ENCODE data around the gene DNAH17.

- TF ChIP-seq ZNF70 (CRISPR knock-in tag; IDR thresholded peaks at IDR 0.05) (no peak), OSR1 (CRISPR knock-in tag; IDR thresholded peaks at IDR 0.05) (no peak), TOX (CRISPR knock-in tag; IDR thresholded peaks at IDR 0.05; ENCODE audit: borderline replicate concordance) (no peak), PATZ1 (CRISPR knock-in tag; IDR thresholded peaks at IDR 0.05; ENCODE audit: borderline replicate concordance) (no peak), ESRRG (CRISPR knock-in tag; IDR thresholded peaks at IDR 0.05) (no peak), ARNTL (CRISPR knock-in tag; IDR thresholded peaks at IDR 0.05; ENCODE audit: borderline replicate concordance, low read depth) (no peak), RARB (CRISPR knock-in tag; IDR thresholded peaks at IDR 0.05) (no peak), ZFP3 (CRISPR knock-in tag; IDR thresholded peaks at IDR 0.05) (no peak), TCF4 (CRISPR knock-in tag; IDR thresholded peaks at IDR 0.05; ENCODE audit: borderline replicate concordance) (no peak)
- TF ChIP-seq, protein P1, sequence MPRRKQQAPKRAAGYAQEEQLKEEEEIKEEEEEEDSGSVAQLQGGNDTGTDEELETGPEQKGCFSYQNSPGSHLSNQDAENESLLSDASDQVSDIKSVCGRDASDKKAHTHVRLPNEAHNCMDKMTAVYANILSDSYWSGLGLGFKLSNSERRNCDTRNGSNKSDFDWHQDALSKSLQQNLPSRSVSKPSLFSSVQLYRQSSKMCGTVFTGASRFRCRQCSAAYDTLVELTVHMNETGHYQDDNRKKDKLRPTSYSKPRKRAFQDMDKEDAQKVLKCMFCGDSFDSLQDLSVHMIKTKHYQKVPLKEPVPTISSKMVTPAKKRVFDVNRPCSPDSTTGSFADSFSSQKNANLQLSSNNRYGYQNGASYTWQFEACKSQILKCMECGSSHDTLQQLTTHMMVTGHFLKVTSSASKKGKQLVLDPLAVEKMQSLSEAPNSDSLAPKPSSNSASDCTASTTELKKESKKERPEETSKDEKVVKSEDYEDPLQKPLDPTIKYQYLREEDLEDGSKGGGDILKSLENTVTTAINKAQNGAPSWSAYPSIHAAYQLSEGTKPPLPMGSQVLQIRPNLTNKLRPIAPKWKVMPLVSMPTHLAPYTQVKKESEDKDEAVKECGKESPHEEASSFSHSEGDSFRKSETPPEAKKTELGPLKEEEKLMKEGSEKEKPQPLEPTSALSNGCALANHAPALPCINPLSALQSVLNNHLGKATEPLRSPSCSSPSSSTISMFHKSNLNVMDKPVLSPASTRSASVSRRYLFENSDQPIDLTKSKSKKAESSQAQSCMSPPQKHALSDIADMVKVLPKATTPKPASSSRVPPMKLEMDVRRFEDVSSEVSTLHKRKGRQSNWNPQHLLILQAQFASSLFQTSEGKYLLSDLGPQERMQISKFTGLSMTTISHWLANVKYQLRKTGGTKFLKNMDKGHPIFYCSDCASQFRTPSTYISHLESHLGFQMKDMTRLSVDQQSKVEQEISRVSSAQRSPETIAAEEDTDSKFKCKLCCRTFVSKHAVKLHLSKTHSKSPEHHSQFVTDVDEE (CRISPR knock-in tag; IDR thresholded peaks at IDR 0.05) = no peak
- TF ChIP-seq, protein P2, sequence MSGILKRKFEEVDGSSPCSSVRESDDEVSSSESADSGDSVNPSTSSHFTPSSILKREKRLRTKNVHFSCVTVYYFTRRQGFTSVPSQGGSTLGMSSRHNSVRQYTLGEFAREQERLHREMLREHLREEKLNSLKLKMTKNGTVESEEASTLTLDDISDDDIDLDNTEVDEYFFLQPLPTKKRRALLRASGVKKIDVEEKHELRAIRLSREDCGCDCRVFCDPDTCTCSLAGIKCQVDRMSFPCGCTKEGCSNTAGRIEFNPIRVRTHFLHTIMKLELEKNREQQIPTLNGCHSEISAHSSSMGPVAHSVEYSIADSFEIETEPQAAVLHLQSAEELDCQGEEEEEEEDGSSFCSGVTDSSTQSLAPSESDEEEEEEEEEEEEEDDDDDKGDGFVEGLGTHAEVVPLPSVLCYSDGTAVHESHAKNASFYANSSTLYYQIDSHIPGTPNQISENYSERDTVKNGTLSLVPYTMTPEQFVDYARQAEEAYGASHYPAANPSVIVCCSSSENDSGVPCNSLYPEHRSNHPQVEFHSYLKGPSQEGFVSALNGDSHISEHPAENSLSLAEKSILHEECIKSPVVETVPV (CRISPR knock-in tag; IDR thresholded peaks at IDR 0.05) = no peak
These were observed 85.7 kb downstream of the DNAH17 start for GRCh38 chr17:78491236-78492115.

All from SK-N-SH treated with all-trans-retinoic acid at 6 μM for 48 hours (cell line).